NCI-H2196 treated with DMSO at 0.1 percent for 48 hours (cell line): ENCODE measurements around the gene FBXO42.
"Not testable (repeated sequence)": the region's sequence is repeated elsewhere in the genome, so short reads cannot be mapped to it uniquely, and the experiment has no call there.

Experiments
- DNase-seq: peaks from one replicate; lab custom pipeline; 2025; ENCODE audit not compliant: unreplicated experiment; lab: John Stamatoyannopoulos, UW

Gene FBXO42

GRCh38 chr1:16372535-16373285 is 20.4 kb upstream of the FBXO42 start:
- no peak for DNase-seq

- no peak for DNase-seq
These were observed 19.4 kb upstream of the FBXO42 start for GRCh38 chr1:16371725-16372124.

GRCh38 chr1:16369821-16370220 is 17.5 kb upstream of the FBXO42 start:
- DNase-seq = no peak

GRCh38 chr1:16367968-16368890 is 15.9 kb upstream of the FBXO42 start:
- DNase-seq = no peak

GRCh38 chr1:16367258-16367967 is 15.1 kb upstream of the FBXO42 start:
- peak; percentile 65 for DNase-seq

GRCh38 chr1:16366722-16367257 is 14.5 kb upstream of the FBXO42 start, which contains the start of gene SZRD1:
Gene SZRD1 (plus strand): TSS chr1:16367242. CDS start chr1:16367258, 16 bp downstream.
- peak; percentile 98 for DNase-seq

- not testable (repeated sequence) for DNase-seq
These were observed 12.8 kb upstream of the FBXO42 start for GRCh38 chr1:16365146-16365498.

- DNase-seq = no peak
These were observed 4.6 kb upstream of the FBXO42 start for GRCh38 chr1:16356867-16357266.

GRCh38 chr1:16354619-16355018 is 2.3 kb upstream of the FBXO42 start:
- no peak for DNase-seq

- DNase-seq = no peak
These were observed 709 bp upstream of the FBXO42 start for GRCh38 chr1:16352842-16353535.

GRCh38 chr1:16351456-16351993 is 755 bp downstream of the FBXO42 start:
- DNase-seq = no peak

- no peak for DNase-seq
These were observed 2.4 kb downstream of the FBXO42 start for GRCh38 chr1:16349847-16350406.

GRCh38 chr1:16348414-16349182 is 3.7 kb downstream of the FBXO42 start:
- no peak for DNase-seq

GRCh38 chr1:16343276-16343675 is 9.0 kb downstream of the FBXO42 start:
- DNase-seq = not testable (repeated sequence)

- DNase-seq = no peak
These were observed 9.8 kb downstream of the FBXO42 start for GRCh38 chr1:16342331-16343062.

- no peak for DNase-seq
These were observed 11.6 kb downstream of the FBXO42 start for GRCh38 chr1:16340673-16341072.

GRCh38 chr1:16338961-16339360 is 13.3 kb downstream of the FBXO42 start:
- no peak for DNase-seq

- no peak for DNase-seq
These were observed 17.5 kb downstream of the FBXO42 start for GRCh38 chr1:16334655-16335340.
